ENCODE measurements around the gene MCRS1.
"Not testable (repeated sequence)": the region's sequence is repeated elsewhere in the genome, so short reads cannot be mapped to it uniquely, and the experiment has no call there.

The MCRS1 gene

GRCh38 chr12:49534731-49535278 lies 33.1 kb downstream of the MCRS1 start:
- H3K27ac Mint-ChIP-seq: no peak overlapping the region
- H3K36me3 Mint-ChIP-seq (ENCODE audit: low read depth): no peaks in the 10 kb centered on the region
- no peak overlapping the region for H3K4me3 Mint-ChIP-seq
- no peak for DNase-seq
- peaks cover 22% of the 10 kb centered on the region for H3K27me3 Mint-ChIP-seq
- H3K4me1 Mint-ChIP-seq (ENCODE audit: low read depth): peaks cover 12% of the 10 kb centered on the region
- H3K9me3 Mint-ChIP-seq: no peaks in the 10 kb centered on the region

GRCh38 chr12:49534122-49534521 lies 33.8 kb downstream of the MCRS1 start:
- peaks cover 17% of the 10 kb centered on the region for H3K27me3 Mint-ChIP-seq
- H3K4me1 Mint-ChIP-seq (ENCODE audit: low read depth); H3K9me3 Mint-ChIP-seq; H3K4me3 Mint-ChIP-seq; H3K36me3 Mint-ChIP-seq (ENCODE audit: low read depth); DNase-seq; H3K27ac Mint-ChIP-seq: not testable (repeated sequence)

- Mint-ChIP-seq H3K4me1 (ENCODE audit: low read depth) (peaks cover 7% of the 10 kb centered on the region), H3K36me3 (ENCODE audit: low read depth) (no peaks in the 10 kb centered on the region), H3K9me3 (no peaks in the 10 kb centered on the region), H3K4me3 (no peak overlapping the region), H3K27ac (no peak overlapping the region), H3K27me3 (peaks cover 17% of the 10 kb centered on the region)
- DNase-seq: no peak
These were observed 34.6 kb downstream of the MCRS1 start for GRCh38 chr12:49533331-49533730.

- peaks cover 3% of the 10 kb centered on the region for H3K27me3 Mint-ChIP-seq
- no peaks in the 10 kb centered on the region for H3K9me3 Mint-ChIP-seq
- H3K27ac Mint-ChIP-seq: no peak overlapping the region
- no peaks in the 10 kb centered on the region for H3K4me1 Mint-ChIP-seq (ENCODE audit: low read depth)
- H3K4me3 Mint-ChIP-seq: no peak overlapping the region
- peaks cover 2% of the 10 kb centered on the region for H3K36me3 Mint-ChIP-seq (ENCODE audit: low read depth)
- DNase-seq: no peak
These were observed 36.2 kb downstream of the MCRS1 start for GRCh38 chr12:49531745-49532144.

- Mint-ChIP-seq H3K36me3 (ENCODE audit: low read depth) (peaks cover 21% of the 10 kb centered on the region), H3K27ac (no peak overlapping the region)
- no peak for DNase-seq
These were observed 38.5 kb downstream of the MCRS1 start for GRCh38 chr12:49529414-49529813.

GRCh38 chr12:49527361-49528130 lies 40.4 kb downstream of the MCRS1 start:
- Mint-ChIP-seq H3K27me3 (no peaks in the 10 kb centered on the region), H3K4me3 (no peak overlapping the region), H3K9me3 (no peaks in the 10 kb centered on the region), H3K36me3 (ENCODE audit: low read depth) (peaks cover 21% of the 10 kb centered on the region), H3K4me1 (ENCODE audit: low read depth) (no peaks in the 10 kb centered on the region), H3K27ac (no peak overlapping the region)
- DNase-seq: no peak

More at GRCh38 chr12:49529414-49529813, 38.5 kb downstream of the MCRS1 start:
- no peak overlapping the region for H3K4me3 Mint-ChIP-seq
- no peaks in the 10 kb centered on the region for H3K27me3 Mint-ChIP-seq
- no peaks in the 10 kb centered on the region for H3K9me3 Mint-ChIP-seq
- H3K4me1 Mint-ChIP-seq (ENCODE audit: low read depth): no peaks in the 10 kb centered on the region

- H3K4me1 Mint-ChIP-seq (ENCODE audit: low read depth): no peaks in the 10 kb centered on the region
- DNase-seq: no peak
- H3K27me3 Mint-ChIP-seq: no peaks in the 10 kb centered on the region
- H3K4me3 Mint-ChIP-seq: no peak overlapping the region
- no peak overlapping the region for H3K27ac Mint-ChIP-seq
- H3K36me3 Mint-ChIP-seq (ENCODE audit: low read depth): peaks cover 25% of the 10 kb centered on the region
- H3K9me3 Mint-ChIP-seq: no peaks in the 10 kb centered on the region
These were observed 42.0 kb downstream of the MCRS1 start for GRCh38 chr12:49525942-49526341.

GRCh38 chr12:49524660-49525324 lies 43.1 kb downstream of the MCRS1 start:
- Mint-ChIP-seq H3K9me3 (no peaks in the 10 kb centered on the region), H3K36me3 (ENCODE audit: low read depth) (peaks cover 25% of the 10 kb centered on the region), H3K27ac (no peak overlapping the region), H3K4me1 (ENCODE audit: low read depth) (no peaks in the 10 kb centered on the region), H3K4me3 (no peak overlapping the region), H3K27me3 (no peaks in the 10 kb centered on the region)
- DNase-seq: no peak

- H3K27me3 Mint-ChIP-seq: no peaks in the 10 kb centered on the region
- no peaks in the 10 kb centered on the region for H3K9me3 Mint-ChIP-seq
- peaks cover 11% of the 10 kb centered on the region for H3K4me1 Mint-ChIP-seq (ENCODE audit: low read depth)
- peaks cover 25% of the 10 kb centered on the region for H3K36me3 Mint-ChIP-seq (ENCODE audit: low read depth)
- H3K4me3 Mint-ChIP-seq: no peak overlapping the region
- DNase-seq: no peak
- H3K27ac Mint-ChIP-seq: no peak overlapping the region
These were observed 46.6 kb downstream of the MCRS1 start for GRCh38 chr12:49521389-49521788.

- Mint-ChIP-seq H3K27ac (no peak overlapping the region), H3K4me1 (ENCODE audit: low read depth) (peaks cover 11% of the 10 kb centered on the region), H3K9me3 (no peaks in the 10 kb centered on the region), H3K4me3 (no peak overlapping the region), H3K36me3 (ENCODE audit: low read depth) (peaks cover 9% of the 10 kb centered on the region), H3K27me3 (no peaks in the 10 kb centered on the region)
- DNase-seq: no peak
These were observed 48.4 kb downstream of the MCRS1 start for GRCh38 chr12:49519574-49519936.

- H3K9me3 Mint-ChIP-seq: no peaks in the 10 kb centered on the region
- peak overlapping the region; percentile 20 for H3K27ac Mint-ChIP-seq
- no peak overlapping the region for H3K4me3 Mint-ChIP-seq
- H3K27me3 Mint-ChIP-seq: no peaks in the 10 kb centered on the region
- peaks cover 8% of the 10 kb centered on the region for H3K36me3 Mint-ChIP-seq (ENCODE audit: low read depth)
- H3K4me1 Mint-ChIP-seq (ENCODE audit: low read depth): peaks cover 11% of the 10 kb centered on the region
- DNase-seq: no peak
These were observed 48.9 kb downstream of the MCRS1 start for GRCh38 chr12:49518914-49519573.

- Mint-ChIP-seq H3K4me3 (no peak overlapping the region), H3K9me3 (no peaks in the 10 kb centered on the region), H3K27me3 (no peaks in the 10 kb centered on the region), H3K27ac (no peak overlapping the region), H3K4me1 (ENCODE audit: low read depth) (peaks cover 11% of the 10 kb centered on the region), H3K36me3 (ENCODE audit: low read depth) (peaks cover 4% of the 10 kb centered on the region)
- no peak for DNase-seq
These were observed 52.7 kb downstream of the MCRS1 start for GRCh38 chr12:49515266-49515665.

GRCh38 chr12:49512546-49512945 lies 55.4 kb downstream of the MCRS1 start:
- Mint-ChIP-seq H3K9me3 (no peaks in the 10 kb centered on the region), H3K27me3 (no peaks in the 10 kb centered on the region), H3K4me1 (ENCODE audit: low read depth) (no peaks in the 10 kb centered on the region), H3K27ac (no peak overlapping the region), H3K4me3 (no peak overlapping the region), H3K36me3 (ENCODE audit: low read depth) (peaks cover 2% of the 10 kb centered on the region)
- no peak for DNase-seq

- Mint-ChIP-seq H3K36me3 (ENCODE audit: low read depth) (no peaks in the 10 kb centered on the region), H3K27me3 (no peaks in the 10 kb centered on the region), H3K4me3 (no peak overlapping the region), H3K9me3 (no peaks in the 10 kb centered on the region), H3K4me1 (ENCODE audit: low read depth) (no peaks in the 10 kb centered on the region), H3K27ac (no peak overlapping the region)
- no peak for DNase-seq
These were observed 56.5 kb downstream of the MCRS1 start for GRCh38 chr12:49511410-49511809.

- not testable (repeated sequence) for H3K27me3 Mint-ChIP-seq; H3K9me3 Mint-ChIP-seq; H3K4me1 Mint-ChIP-seq (ENCODE audit: low read depth); H3K36me3 Mint-ChIP-seq (ENCODE audit: low read depth); H3K27ac Mint-ChIP-seq; H3K4me3 Mint-ChIP-seq; DNase-seq
These were observed 58.3 kb downstream of the MCRS1 start for GRCh38 chr12:49509681-49510080.
